Measurements from ENCODE around the gene HSD17B7. TPM values are rescaled to one million over a fixed set of nuclear protein-coding genes. Genes with fewer than 3 reads are reported as not detected.

The HSD17B7 gene
- total and polyA plus RNA-seq, 9 of the 15 experiments (the other 6 are each of a cell fraction or from before 2014, with no cell fraction given): 12.7 to 48.7 (median 21.3) TPM

- no peak for TF ChIP-seq ZNF347 (CRISPR knock-in tag; IDR thresholded peaks at IDR 0.05; ENCODE audit: low read depth)
Measured at GRCh38 chr1:162753998-162754585, 36.4 kb upstream of the HSD17B7 start (continued).

- BruUV-seq (replicated peaks): no TSS peak
- H3K9me1 ChIP-seq (ENCODE audit: control insufficient read depth, insufficient read depth, low read length): no peaks in the 10 kb centered on the region
- H3K4me1 ChIP-seq (replicated peaks in 1 of 2; ENCODE audit: control insufficient read depth in 2 of 2, insufficient read depth in 2 of 2, low read length in 2 of 2): no peaks in the 10 kb centered on the region
- no peak overlapping the region for H3K4me3 ChIP-seq
- H3K27me3 ChIP-seq (ENCODE audit: control insufficient read depth in 2 of 2, insufficient read depth in 2 of 2, low read length in 2 of 2): 0 out of 5 replicates have a peak, but pooled peaks cover 0 to 5% of the 10 kb centered on the region in 2 experiments
- no peak overlapping the region for H3K4me2 ChIP-seq (ENCODE audit: insufficient read depth, low read length)
- no peak for DNase-seq (ENCODE audit: extremely low read depth in 1 of 4, low spot score in 3 of 4)
- TF ChIP-seq CBFA2T2 (conservative IDR thresholded peaks at IDR 0.05): no peak
- TF ChIP-seq TAF7 (tag; IDR thresholded peaks at IDR 0.05): no peak
- TF ChIP-seq BDP1 (IDR thresholded peaks at IDR 0.05; ENCODE audit: insufficient read depth, insufficient read length): no peak
- TF ChIP-seq ZNF408 (CRISPR knock-in tag; IDR thresholded peaks at IDR 0.05; ENCODE audit: low read depth): no peak
- TF ChIP-seq CC2D1A (IDR thresholded peaks at IDR 0.05): no peak
- TF ChIP-seq, protein P1, sequence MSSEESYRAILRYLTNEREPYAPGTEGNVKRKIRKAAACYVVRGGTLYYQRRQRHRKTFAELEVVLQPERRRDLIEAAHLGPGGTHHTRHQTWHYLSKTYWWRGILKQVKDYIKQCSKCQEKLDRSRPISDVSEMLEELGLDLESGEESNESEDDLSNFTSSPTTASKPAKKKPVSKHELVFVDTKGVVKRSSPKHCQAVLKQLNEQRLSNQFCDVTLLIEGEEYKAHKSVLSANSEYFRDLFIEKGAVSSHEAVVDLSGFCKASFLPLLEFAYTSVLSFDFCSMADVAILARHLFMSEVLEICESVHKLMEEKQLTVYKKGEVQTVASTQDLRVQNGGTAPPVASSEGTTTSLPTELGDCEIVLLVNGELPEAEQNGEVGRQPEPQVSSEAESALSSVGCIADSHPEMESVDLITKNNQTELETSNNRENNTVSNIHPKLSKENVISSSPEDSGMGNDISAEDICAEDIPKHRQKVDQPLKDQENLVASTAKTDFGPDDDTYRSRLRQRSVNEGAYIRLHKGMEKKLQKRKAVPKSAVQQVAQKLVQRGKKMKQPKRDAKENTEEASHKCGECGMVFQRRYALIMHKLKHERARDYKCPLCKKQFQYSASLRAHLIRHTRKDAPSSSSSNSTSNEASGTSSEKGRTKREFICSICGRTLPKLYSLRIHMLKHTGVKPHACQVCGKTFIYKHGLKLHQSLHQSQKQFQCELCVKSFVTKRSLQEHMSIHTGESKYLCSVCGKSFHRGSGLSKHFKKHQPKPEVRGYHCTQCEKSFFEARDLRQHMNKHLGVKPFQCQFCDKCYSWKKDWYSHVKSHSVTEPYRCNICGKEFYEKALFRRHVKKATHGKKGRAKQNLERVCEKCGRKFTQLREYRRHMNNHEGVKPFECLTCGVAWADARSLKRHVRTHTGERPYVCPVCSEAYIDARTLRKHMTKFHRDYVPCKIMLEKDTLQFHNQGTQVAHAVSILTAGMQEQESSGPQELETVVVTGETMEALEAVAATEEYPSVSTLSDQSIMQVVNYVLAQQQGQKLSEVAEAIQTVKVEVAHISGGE (CRISPR knock-in tag; IDR thresholded peaks at IDR 0.05): no peak
- TF ChIP-seq HNRNPLL (IDR thresholded peaks at IDR 0.05; ENCODE audit: low read depth, low read length, poor library complexity, severe bottlenecking): no peak
- TF ChIP-seq TFAM (CRISPR knock-in tag; conservative IDR thresholded peaks at IDR 0.05): no peak
- TF ChIP-seq, protein P2, sequence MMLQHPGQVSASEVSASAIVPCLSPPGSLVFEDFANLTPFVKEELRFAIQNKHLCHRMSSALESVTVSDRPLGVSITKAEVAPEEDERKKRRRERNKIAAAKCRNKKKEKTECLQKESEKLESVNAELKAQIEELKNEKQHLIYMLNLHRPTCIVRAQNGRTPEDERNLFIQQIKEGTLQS (IDR thresholded peaks at IDR 0.05): no peak
- TF ChIP-seq, protein P2 (CRISPR knock-in tag; conservative IDR thresholded peaks at IDR 0.05): no peak
- TF ChIP-seq RBM15 (IDR thresholded peaks at IDR 0.05; ENCODE audit: insufficient read depth, low read length): no peak
- no peak for TF ChIP-seq POU5F1 (IDR thresholded peaks at IDR 0.05; ENCODE audit: borderline replicate concordance, low read depth, low read length, partially characterized antibody)
- TF ChIP-seq, protein P3, sequence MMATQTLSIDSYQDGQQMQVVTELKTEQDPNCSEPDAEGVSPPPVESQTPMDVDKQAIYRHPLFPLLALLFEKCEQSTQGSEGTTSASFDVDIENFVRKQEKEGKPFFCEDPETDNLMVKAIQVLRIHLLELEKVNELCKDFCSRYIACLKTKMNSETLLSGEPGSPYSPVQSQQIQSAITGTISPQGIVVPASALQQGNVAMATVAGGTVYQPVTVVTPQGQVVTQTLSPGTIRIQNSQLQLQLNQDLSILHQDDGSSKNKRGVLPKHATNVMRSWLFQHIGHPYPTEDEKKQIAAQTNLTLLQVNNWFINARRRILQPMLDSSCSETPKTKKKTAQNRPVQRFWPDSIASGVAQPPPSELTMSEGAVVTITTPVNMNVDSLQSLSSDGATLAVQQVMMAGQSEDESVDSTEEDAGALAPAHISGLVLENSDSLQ (IDR thresholded peaks at IDR 0.05): no peak
- H3K9me3 ChIP-seq (replicated peaks; ENCODE audit: control insufficient read depth, insufficient read depth, low read depth, low read length): no peaks in the 10 kb centered on the region
- ChIA-PET CTCF (ENCODE audit: low intra/inter-chr PET ratio) (no interaction called here), POLR2A (no interaction called here)
- no peaks in the 10 kb centered on the region for H3K36me3 ChIP-seq (ENCODE audit: control insufficient read depth, insufficient read depth, low read length)
- H3K27ac ChIP-seq (ENCODE audit: extremely low read depth, low read depth, low read length): no peak overlapping the region
- H4K20me1 ChIP-seq (replicated peaks; ENCODE audit: control insufficient read depth, insufficient read depth, low read length): no peaks in the 10 kb centered on the region
- peak; percentile 58 for ATAC-seq
- no peak for FAIRE-seq
- WGBS (ENCODE audit: insufficient coverage, low coverage, missing lambda C conversion rate): 27% methylated on average over 3 of the region's 3 CpGs
- intact Hi-C loops (cut with micrococcal nuclease): no loop called here
- no peaks in the 10 kb centered on the region for H3K79me2 ChIP-seq (ENCODE audit: control insufficient read depth, insufficient read depth, low read length)
- no peak overlapping the region for H2AFZ ChIP-seq (ENCODE audit: low read depth, low read length)
- H3K9ac ChIP-seq (ENCODE audit: insufficient read depth in 1 of 2, low read depth in 2 of 2, low read length in 2 of 2): no peak overlapping the region
- in situ Hi-C loops (cut with MboI): no loop called here
Measured at GRCh38 chr1:162755306-162755705, 35.2 kb upstream of the HSD17B7 start.

All from K562 (cell line).